SK-N-SH (cell line): Measurements from ENCODE around the gene CCNY. TPM values are rescaled to one million over a fixed set of nuclear protein-coding genes. Genes with fewer than 3 reads are reported as not detected.

Experiments used
- CTCF ChIA-PET: fragments of 300-600, 350-600 bp; formaldehyde crosslinking; extraction: SDS; loops from one replicate; lab custom pipeline; 2021; lab: Yijun Ruan, JAX
- POLR2A ChIA-PET: fragments of 350-600 bp; sonication (Branson Sonifier 250); formaldehyde crosslinking; extraction: SDS; loops from one replicate; lab custom pipeline; 2020; ENCODE audit warnings: antibody characterized with exemption, inconsistent platforms; lab: Yijun Ruan, JAX
- DNase-seq: peaks from one replicate; pipeline ENCODE4 v3.0.0; 2012
- H2AFZ ChIP-seq: fragments of 200-600 bp; sonication (generic); 2 replicates; pipeline ENCODE4 v1.8.1; 2016; ENCODE audit warnings: antibody characterized with exemption, mild to moderate bottlenecking, low read depth
- H3F3A ChIP-seq: fragments of 200-600 bp; sonication (generic); replicated peaks from 2 replicates; pipeline ENCODE3; 2016; ENCODE audit warnings: antibody characterized with exemption, mild to moderate bottlenecking; ENCODE audit not compliant: insufficient read depth
- H3K27ac ChIP-seq, 2 experiments: fragments of 200-500 bp in 1 of 2; fragments of 200-600 bp in 1 of 2; sonication (Bioruptor generic) in 1 of 2; sonication (generic), shearing (Covaris generic) in 1 of 2; 2 replicates each; pipeline versions ENCODE4 v1.5.1 to v1.6.1; 2014 to 2016; ENCODE audit warnings: low read depth in 2 of 2, inconsistent platforms in 1 of 2, low read length in 1 of 2, mild to moderate bottlenecking in 1 of 2, mixed read lengths in 1 of 2
- H3K27me3 ChIP-seq: fragments of 200-600 bp; sonication (generic), shearing (Covaris generic); 2 replicates; pipeline ENCODE4 v1.6.1; 2016; ENCODE audit warnings: mixed run types; ENCODE audit not compliant: insufficient read depth
- H3K36me3 ChIP-seq, 2 experiments: fragments of 200-500 bp in 1 of 2; fragments of 200-600 bp in 1 of 2; sonication (Bioruptor generic) in 1 of 2; sonication (generic) in 1 of 2; replicated peaks in 1 of 2; 2 replicates each; pipeline versions ENCODE3 to v1.5.1; 2014 to 2016; ENCODE audit warnings: low read length in 1 of 2, mild to moderate bottlenecking in 1 of 2; ENCODE audit not compliant: insufficient read depth in 2 of 2, control insufficient read depth in 1 of 2
- H3K4me1 ChIP-seq, 2 experiments: fragments of 200-500 bp in 1 of 2; fragments of 200-600 bp in 1 of 2; sonication (Bioruptor generic) in 1 of 2; sonication (generic), shearing (Covaris generic) in 1 of 2; 2 replicates each; pipeline versions ENCODE4 v1.5.1 to v1.6.1; 2014 to 2016; ENCODE audit warnings: low read depth in 1 of 2, low read length in 1 of 2, mixed run types in 1 of 2; ENCODE audit not compliant: insufficient read depth in 2 of 2, control insufficient read depth in 1 of 2
- H3K4me2 ChIP-seq: fragments of 200-600 bp; sonication (generic), shearing (Covaris generic); 2 replicates; pipeline ENCODE4 v1.6.1; 2017; ENCODE audit warnings: mixed run types
- H3K4me3 ChIP-seq, 2 experiments: fragments of 200-500 bp in 1 of 2; fragments of 200-600 bp in 1 of 2; sonication (Bioruptor generic) in 1 of 2; sonication (generic), shearing (Covaris generic) in 1 of 2; 2 replicates each; pipeline versions ENCODE4 v1.5.1 to v1.8.1; 2014 to 2016; ENCODE audit warnings: low read depth in 2 of 2, inconsistent platforms in 1 of 2, low read length in 1 of 2, mild to moderate bottlenecking in 1 of 2, mixed read lengths in 1 of 2, moderate library complexity in 1 of 2
- H3K79me2 ChIP-seq: fragments of 200-600 bp; sonication (generic); 2 replicates; pipeline ENCODE4 v1.8.1; 2017; ENCODE audit warnings: mild to moderate bottlenecking; ENCODE audit not compliant: insufficient read depth
- H3K9ac ChIP-seq: fragments of 200-600 bp; sonication (generic); 2 replicates; pipeline ENCODE4 v1.6.1; 2017; ENCODE audit warnings: mixed run types
- H3K9me2 ChIP-seq: fragments of 200-600 bp; sonication (generic); 2 replicates; pipeline ENCODE4 v1.6.1; 2017; ENCODE audit warnings: mixed run types
- H3K9me3 ChIP-seq: fragments of 200-600 bp; sonication (generic); 2 replicates; pipeline ENCODE4 v1.6.1; 2017; ENCODE audit warnings: mixed run types, mild to moderate bottlenecking, moderate library complexity
- H4K20me1 ChIP-seq: fragments of 200-600 bp; sonication (generic); 2 replicates; pipeline ENCODE4 v1.6.1; 2017; ENCODE audit warnings: mild to moderate bottlenecking, mixed run types; ENCODE audit not compliant: insufficient read depth
- CHD2 ChIP-seq: fragments of 150-350 bp; IDR thresholded peaks from 2 replicates; pipeline ENCODE4 v1.6.1; 2018; ENCODE audit warnings: low read length; ENCODE audit not compliant: partially characterized antibody
- EZH2phosphoT487 ChIP-seq: fragments of 200-600 bp; sonication (generic); IDR thresholded peaks from 2 replicates; pipeline ENCODE4 v1.6.1; 2017; ENCODE audit warnings: low read depth, mixed run types, mild to moderate bottlenecking, antibody characterized with exemption, moderate library complexity, borderline replicate concordance
- GABPA ChIP-seq: IDR thresholded peaks from 2 replicates; pipeline ENCODE4 v1.4.0; 2012; ENCODE audit warnings: low read depth, mild to moderate bottlenecking
- MXI1 ChIP-seq: IDR thresholded peaks from 2 replicates; pipeline ENCODE4 v1.6.1; 2012; ENCODE audit warnings: mild to moderate bottlenecking, low read depth, low read length, improper control_type of control experiment
- NRF1 ChIP-seq: IDR thresholded peaks from 2 replicates; pipeline ENCODE4 v1.6.1; 2012; ENCODE audit warnings: low read depth, mild to moderate bottlenecking, low read length
- POLR2AphosphoS5 ChIP-seq: IDR thresholded peaks from 2 replicates; pipeline ENCODE4 v1.6.1; 2012; ENCODE audit warnings: low read depth, low read length
- SIN3A ChIP-seq: IDR thresholded peaks from 2 replicates; pipeline ENCODE4 v1.6.1; 2012; ENCODE audit warnings: low read depth, mild to moderate bottlenecking, low read length, moderate library complexity, borderline replicate concordance
- SMC3 ChIP-seq: IDR thresholded peaks from 2 replicates; pipeline ENCODE4 v1.6.1; 2012; ENCODE audit warnings: low read depth, low read length, improper control_type of control experiment
- TCF12 ChIP-seq: IDR thresholded peaks from 2 replicates; pipeline ENCODE4 v1.4.0; 2012
- WGBS: methylation state at CpG from one replicate; pipeline ENCODE4 v1.1.6; 2017; ENCODE audit warnings: low lambda C conversion rate; 5-methylcytosine and 5-hydroxymethylcytosine counted together
- polyA plus RNA-seq, 3 experiments: library from polyadenylated mRNA; depleted of rRNA; stranded (reverse); fragments of >200 nt; gene quantifications; 2 replicates each; pipeline ENCODE4 v1.2.3, GENCODE V29; 2012
- TF ChIP-seq, protein P1 (sequence below): IDR thresholded peaks from 2 replicates; pipeline ENCODE4 v1.4.0; 2012; ENCODE audit warnings: low read depth
- TF ChIP-seq, protein P2 (sequence below): fragments of 150-350 bp; IDR thresholded peaks from 2 replicates; pipeline ENCODE4 v1.6.1; 2017; ENCODE audit warnings: antibody characterized with exemption, low read length, low read depth, borderline replicate concordance
- TF ChIP-seq, protein P3 (sequence below): IDR thresholded peaks from 2 replicates; pipeline ENCODE4 v1.6.1; 2012; ENCODE audit warnings: mild to moderate bottlenecking, low read depth, low read length, moderate library complexity
- TF ChIP-seq, protein P4 (sequence below): IDR thresholded peaks from 2 replicates; pipeline ENCODE4; 2012
- TF ChIP-seq, protein P5 (sequence below): IDR thresholded peaks from 2 replicates; pipeline ENCODE4 v1.4.0; 2012; ENCODE audit warnings: low read depth, borderline replicate concordance

The CCNY gene
- polyA plus RNA-seq, 1 of the 3 experiments (the other 2 are of a cell fraction) = 29.4 TPM

DNA sequence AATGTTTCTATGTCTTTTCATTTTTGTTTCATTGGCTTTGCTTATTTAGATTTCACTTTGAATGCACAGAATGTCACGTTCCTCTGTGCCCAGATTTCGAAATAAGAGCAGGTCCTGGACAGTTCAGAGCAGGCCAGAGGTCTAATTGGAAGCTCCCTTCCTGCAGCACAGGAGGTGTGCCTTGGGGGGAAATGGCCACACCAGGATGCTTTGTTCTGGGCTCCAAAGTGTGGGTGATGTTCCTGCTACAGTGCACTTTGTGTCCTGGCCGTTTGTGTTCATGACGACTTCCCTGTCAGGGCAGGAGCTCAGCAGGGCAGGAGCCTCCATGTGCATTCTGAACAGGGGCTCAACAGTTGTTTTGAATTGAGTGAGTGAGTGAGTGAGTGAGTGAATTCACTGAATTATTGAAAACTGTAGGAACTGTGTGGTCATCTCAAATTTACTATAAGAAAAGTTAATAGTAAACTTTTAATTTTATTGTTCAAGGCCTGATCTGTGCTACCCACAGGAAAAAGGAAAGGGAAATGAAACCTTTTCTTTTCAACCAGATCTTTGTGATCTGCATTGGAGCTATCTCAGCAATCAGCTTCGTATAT, 159.3 kb downstream of the CCNY start (continued):
- TF ChIP-seq CHD2 (no peak), GABPA (no peak), POLR2AphosphoS5 (no peak), TCF12 (no peak), SIN3A (no peak), MXI1 (no peak)
- TF ChIP-seq, protein P1, sequence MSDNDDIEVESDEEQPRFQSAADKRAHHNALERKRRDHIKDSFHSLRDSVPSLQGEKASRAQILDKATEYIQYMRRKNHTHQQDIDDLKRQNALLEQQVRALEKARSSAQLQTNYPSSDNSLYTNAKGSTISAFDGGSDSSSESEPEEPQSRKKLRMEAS = no peak
- TF ChIP-seq, protein P2, sequence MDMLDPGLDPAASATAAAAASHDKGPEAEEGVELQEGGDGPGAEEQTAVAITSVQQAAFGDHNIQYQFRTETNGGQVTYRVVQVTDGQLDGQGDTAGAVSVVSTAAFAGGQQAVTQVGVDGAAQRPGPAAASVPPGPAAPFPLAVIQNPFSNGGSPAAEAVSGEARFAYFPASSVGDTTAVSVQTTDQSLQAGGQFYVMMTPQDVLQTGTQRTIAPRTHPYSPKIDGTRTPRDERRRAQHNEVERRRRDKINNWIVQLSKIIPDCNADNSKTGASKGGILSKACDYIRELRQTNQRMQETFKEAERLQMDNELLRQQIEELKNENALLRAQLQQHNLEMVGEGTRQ = no peak
- TF ChIP-seq, protein P3, sequence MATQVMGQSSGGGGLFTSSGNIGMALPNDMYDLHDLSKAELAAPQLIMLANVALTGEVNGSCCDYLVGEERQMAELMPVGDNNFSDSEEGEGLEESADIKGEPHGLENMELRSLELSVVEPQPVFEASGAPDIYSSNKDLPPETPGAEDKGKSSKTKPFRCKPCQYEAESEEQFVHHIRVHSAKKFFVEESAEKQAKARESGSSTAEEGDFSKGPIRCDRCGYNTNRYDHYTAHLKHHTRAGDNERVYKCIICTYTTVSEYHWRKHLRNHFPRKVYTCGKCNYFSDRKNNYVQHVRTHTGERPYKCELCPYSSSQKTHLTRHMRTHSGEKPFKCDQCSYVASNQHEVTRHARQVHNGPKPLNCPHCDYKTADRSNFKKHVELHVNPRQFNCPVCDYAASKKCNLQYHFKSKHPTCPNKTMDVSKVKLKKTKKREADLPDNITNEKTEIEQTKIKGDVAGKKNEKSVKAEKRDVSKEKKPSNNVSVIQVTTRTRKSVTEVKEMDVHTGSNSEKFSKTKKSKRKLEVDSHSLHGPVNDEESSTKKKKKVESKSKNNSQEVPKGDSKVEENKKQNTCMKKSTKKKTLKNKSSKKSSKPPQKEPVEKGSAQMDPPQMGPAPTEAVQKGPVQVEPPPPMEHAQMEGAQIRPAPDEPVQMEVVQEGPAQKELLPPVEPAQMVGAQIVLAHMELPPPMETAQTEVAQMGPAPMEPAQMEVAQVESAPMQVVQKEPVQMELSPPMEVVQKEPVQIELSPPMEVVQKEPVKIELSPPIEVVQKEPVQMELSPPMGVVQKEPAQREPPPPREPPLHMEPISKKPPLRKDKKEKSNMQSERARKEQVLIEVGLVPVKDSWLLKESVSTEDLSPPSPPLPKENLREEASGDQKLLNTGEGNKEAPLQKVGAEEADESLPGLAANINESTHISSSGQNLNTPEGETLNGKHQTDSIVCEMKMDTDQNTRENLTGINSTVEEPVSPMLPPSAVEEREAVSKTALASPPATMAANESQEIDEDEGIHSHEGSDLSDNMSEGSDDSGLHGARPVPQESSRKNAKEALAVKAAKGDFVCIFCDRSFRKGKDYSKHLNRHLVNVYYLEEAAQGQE = no peak

DNA sequence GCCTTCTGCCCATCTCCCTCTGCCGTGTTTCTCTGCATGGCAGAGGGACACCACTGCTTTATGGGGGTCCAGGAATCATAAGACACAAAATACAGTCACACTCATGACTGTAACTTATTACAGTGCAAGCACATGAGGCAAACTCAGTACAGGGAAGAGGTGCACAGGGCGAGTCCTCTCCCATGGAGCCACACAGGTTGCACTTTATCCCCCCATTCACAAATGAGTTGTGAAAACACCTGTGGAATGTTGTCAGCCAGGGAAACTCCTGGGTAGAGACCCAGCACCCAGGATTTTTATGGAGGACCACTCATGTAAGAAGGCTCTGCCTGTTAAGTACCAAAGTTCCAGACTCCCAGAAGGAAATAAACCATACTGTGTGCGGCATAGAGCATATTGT, 161.6 kb downstream of the CCNY start:
- peaks cover 47% of the 10 kb centered on the region for H4K20me1 ChIP-seq
- H3K9me3 ChIP-seq = no peaks in the 10 kb centered on the region
- H3K9me2 ChIP-seq = no peaks in the 10 kb centered on the region
- no peak overlapping the region for H2AFZ ChIP-seq
- no peaks in the 10 kb centered on the region for H3F3A ChIP-seq
- DNase-seq = no peak
- H3K27me3 ChIP-seq = no peaks in the 10 kb centered on the region
- H3K4me3 ChIP-seq = no peak overlapping the region
- H3K27ac ChIP-seq = no peak overlapping the region
- peaks cover 46% of the 10 kb centered on the region; the same call in 1 of the 2 replicates for H3K79me2 ChIP-seq
- H3K4me1 ChIP-seq = peaks cover 7 to 43% of the 10 kb centered on the region in 2 experiments; a peak in 3 of 4 replicates
- ChIA-PET CTCF (no interaction called here), POLR2A (no interaction called here)
- H3K36me3 ChIP-seq = no peaks in the 10 kb centered on the region
- H3K4me2 ChIP-seq = no peak overlapping the region
- H3K9ac ChIP-seq = no peak overlapping the region
- no peak for TF ChIP-seq EZH2phosphoT487
- TF ChIP-seq, protein P2 = no peak
- no peak for TF ChIP-seq NRF1
- TF ChIP-seq, protein P4, sequence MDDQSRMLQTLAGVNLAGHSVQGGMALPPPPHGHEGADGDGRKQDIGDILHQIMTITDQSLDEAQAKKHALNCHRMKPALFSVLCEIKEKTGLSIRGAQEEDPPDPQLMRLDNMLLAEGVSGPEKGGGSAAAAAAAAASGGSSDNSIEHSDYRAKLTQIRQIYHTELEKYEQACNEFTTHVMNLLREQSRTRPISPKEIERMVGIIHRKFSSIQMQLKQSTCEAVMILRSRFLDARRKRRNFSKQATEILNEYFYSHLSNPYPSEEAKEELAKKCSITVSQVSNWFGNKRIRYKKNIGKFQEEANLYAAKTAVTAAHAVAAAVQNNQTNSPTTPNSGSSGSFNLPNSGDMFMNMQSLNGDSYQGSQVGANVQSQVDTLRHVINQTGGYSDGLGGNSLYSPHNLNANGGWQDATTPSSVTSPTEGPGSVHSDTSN = no peak
- TF ChIP-seq SMC3 = no peak
- TF ChIP-seq, protein P5, sequence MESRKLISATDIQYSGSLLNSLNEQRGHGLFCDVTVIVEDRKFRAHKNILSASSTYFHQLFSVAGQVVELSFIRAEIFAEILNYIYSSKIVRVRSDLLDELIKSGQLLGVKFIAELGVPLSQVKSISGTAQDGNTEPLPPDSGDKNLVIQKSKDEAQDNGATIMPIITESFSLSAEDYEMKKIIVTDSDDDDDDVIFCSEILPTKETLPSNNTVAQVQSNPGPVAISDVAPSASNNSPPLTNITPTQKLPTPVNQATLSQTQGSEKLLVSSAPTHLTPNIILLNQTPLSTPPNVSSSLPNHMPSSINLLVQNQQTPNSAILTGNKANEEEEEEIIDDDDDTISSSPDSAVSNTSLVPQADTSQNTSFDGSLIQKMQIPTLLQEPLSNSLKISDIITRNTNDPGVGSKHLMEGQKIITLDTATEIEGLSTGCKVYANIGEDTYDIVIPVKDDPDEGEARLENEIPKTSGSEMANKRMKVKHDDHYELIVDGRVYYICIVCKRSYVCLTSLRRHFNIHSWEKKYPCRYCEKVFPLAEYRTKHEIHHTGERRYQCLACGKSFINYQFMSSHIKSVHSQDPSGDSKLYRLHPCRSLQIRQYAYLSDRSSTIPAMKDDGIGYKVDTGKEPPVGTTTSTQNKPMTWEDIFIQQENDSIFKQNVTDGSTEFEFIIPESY = no peak
- 97% methylated on average over 3 of the region's 3 CpGs for WGBS
